Activated CD4-positive, alpha-beta T cell treated with anti-CD3 and anti-CD28 coated beads, Interleukin-10, Interleukin-2, amounts not matched to agents 100 ng/mL and 50 ng/mL, durations not matched to agents 16 hours and 8 hours (primary cell): ENCODE data around the gene AKR1C8.

Experiments used
- DNase-seq: peaks from one replicate; pipeline ENCODE4 v3.0.0-alpha.2; 2020

AKR1C8 gene

GRCh38 chr10:5106553-5106952, 78.4 kb downstream of the AKR1C8 start:
- DNase-seq = no peak

DNA sequence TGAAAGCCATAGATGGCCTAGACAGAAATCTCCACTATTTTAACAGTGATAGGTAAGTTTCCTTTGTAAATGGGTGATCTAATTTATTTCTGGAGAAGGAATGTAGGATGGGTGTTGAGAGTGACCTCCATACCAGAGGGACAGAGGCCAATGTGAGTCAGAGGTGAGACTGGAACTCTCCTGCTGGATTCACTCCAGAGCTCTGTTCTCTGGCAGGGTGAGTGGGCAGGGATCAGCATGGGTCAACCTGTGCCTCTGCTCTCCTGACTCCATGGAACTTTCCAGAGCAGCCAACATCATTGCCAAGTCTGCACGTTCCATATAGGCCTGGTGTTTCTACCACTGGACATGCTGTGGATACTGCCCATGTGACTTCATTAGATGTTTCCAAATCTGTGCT, 79.3 kb downstream of the AKR1C8 start:
- no peak for DNase-seq
